ENCODE measurements around the gene UTRN. TPM values are rescaled to one million over a fixed set of nuclear protein-coding genes. Genes with fewer than 3 reads are reported as not detected.

Gene UTRN
- total and polyA plus RNA-seq, 4 donors: 24.6 to 489 (median 123) TPM

GRCh38 chr6:144263786-144264185, 21.3 kb upstream of the UTRN start:
- Histone ChIP-seq H3K9me3 (ENCODE audit: control insufficient read depth in 4 of 4, insufficient read depth in 3 of 4, low read length in 3 of 4) (no peaks in the 10 kb centered on the region), H3K27ac (ENCODE audit: low read depth in 1 of 2, low read length in 1 of 2) (peak overlapping the region in 1 of 2 donors; percentile 63), H3K4me3 (no peak overlapping the region), H3K27me3 (ENCODE audit: control insufficient read depth in 3 of 3, insufficient read depth in 3 of 3, low read length in 2 of 3) (no peaks in the 10 kb centered on the region), H3K36me3 (ENCODE audit: control insufficient read depth in 4 of 4, insufficient read depth in 4 of 4, low read length in 4 of 4) (no peaks in the 10 kb centered on the region), H3K9ac (ENCODE audit: insufficient read depth in 1 of 2, low read length in 2 of 2) (no peak overlapping the region), H3K4me1 (ENCODE audit: control insufficient read depth in 5 of 5, insufficient read depth in 5 of 5, low read length in 5 of 5) (peaks cover 0 to 9% (median 0%) of the 10 kb centered on the region in 5 donors)
- TF ChIP-seq, protein P1, sequence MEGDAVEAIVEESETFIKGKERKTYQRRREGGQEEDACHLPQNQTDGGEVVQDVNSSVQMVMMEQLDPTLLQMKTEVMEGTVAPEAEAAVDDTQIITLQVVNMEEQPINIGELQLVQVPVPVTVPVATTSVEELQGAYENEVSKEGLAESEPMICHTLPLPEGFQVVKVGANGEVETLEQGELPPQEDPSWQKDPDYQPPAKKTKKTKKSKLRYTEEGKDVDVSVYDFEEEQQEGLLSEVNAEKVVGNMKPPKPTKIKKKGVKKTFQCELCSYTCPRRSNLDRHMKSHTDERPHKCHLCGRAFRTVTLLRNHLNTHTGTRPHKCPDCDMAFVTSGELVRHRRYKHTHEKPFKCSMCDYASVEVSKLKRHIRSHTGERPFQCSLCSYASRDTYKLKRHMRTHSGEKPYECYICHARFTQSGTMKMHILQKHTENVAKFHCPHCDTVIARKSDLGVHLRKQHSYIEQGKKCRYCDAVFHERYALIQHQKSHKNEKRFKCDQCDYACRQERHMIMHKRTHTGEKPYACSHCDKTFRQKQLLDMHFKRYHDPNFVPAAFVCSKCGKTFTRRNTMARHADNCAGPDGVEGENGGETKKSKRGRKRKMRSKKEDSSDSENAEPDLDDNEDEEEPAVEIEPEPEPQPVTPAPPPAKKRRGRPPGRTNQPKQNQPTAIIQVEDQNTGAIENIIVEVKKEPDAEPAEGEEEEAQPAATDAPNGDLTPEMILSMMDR (IDR thresholded peaks at IDR 0.05; ENCODE audit: control extremely low read depth, extremely low read depth): no peak
- DNase-seq: no peak
- ATAC-seq (ENCODE audit: insufficient read depth, low FRiP score): no peak
- WGBS, 2 donors: 95 to 97% methylated on average over 3 of the region's 3 CpGs

GRCh38 chr6:144264270-144265060, 20.7 kb upstream of the UTRN start:
- DNase-seq (peak; percentile 37 to 42 (median 38)), ATAC-seq (ENCODE audit: insufficient read depth, low FRiP score) (peak; percentile 75)
- 54 to 86% methylated on average over 7 of the region's 7 CpGs for WGBS, 2 donors
- Histone ChIP-seq H3K4me3 (no peak overlapping the region), H3K27ac (ENCODE audit: low read depth in 1 of 2, low read length in 1 of 2) (peak overlapping the region; percentile 51 to 63), H3K27me3 (ENCODE audit: control insufficient read depth in 3 of 3, insufficient read depth in 3 of 3, low read length in 2 of 3) (no peaks in the 10 kb centered on the region), H3K4me1 (ENCODE audit: control insufficient read depth in 5 of 5, insufficient read depth in 5 of 5, low read length in 5 of 5) (peaks cover 0 to 9% (median 0%) of the 10 kb centered on the region in 5 donors), H3K36me3 (ENCODE audit: control insufficient read depth in 4 of 4, insufficient read depth in 4 of 4, low read length in 4 of 4) (no peaks in the 10 kb centered on the region), H3K9ac (ENCODE audit: insufficient read depth in 1 of 2, low read length in 2 of 2) (no peak overlapping the region), H3K9me3 (ENCODE audit: control insufficient read depth in 4 of 4, insufficient read depth in 3 of 4, low read length in 3 of 4) (no peaks in the 10 kb centered on the region)
- TF ChIP-seq, protein P1 (IDR thresholded peaks at IDR 0.05; ENCODE audit: control extremely low read depth, extremely low read depth): no peak

- DNase-seq (peak in 2 of 3 donors; percentile 47 to 60), ATAC-seq (ENCODE audit: insufficient read depth, low FRiP score) (no peak)
- no peak overlapping the region for H3K4me3 ChIP-seq
- no peak overlapping the region for H3K9ac ChIP-seq (ENCODE audit: insufficient read depth in 1 of 2, low read length in 2 of 2)
- H3K27ac ChIP-seq (ENCODE audit: low read depth in 1 of 2, low read length in 1 of 2): peak overlapping the region in 1 of 2 donors; percentile 63
- no peaks in the 10 kb centered on the region for H3K36me3 ChIP-seq (ENCODE audit: control insufficient read depth in 4 of 4, insufficient read depth in 4 of 4, low read length in 4 of 4)
- 60 to 82% methylated on average over 4 of the region's 4 CpGs for WGBS, 2 donors
- no peaks in the 10 kb centered on the region for H3K27me3 ChIP-seq (ENCODE audit: control insufficient read depth in 3 of 3, insufficient read depth in 3 of 3, low read length in 2 of 3)
- H3K9me3 ChIP-seq (ENCODE audit: control insufficient read depth in 4 of 4, insufficient read depth in 3 of 4, low read length in 3 of 4): no peaks in the 10 kb centered on the region
- H3K4me1 ChIP-seq (ENCODE audit: control insufficient read depth in 5 of 5, insufficient read depth in 5 of 5, low read length in 5 of 5): peaks cover 0 to 9% (median 0%) of the 10 kb centered on the region in 5 donors
- TF ChIP-seq, protein P1 (IDR thresholded peaks at IDR 0.05; ENCODE audit: control extremely low read depth, extremely low read depth): no peak
Observed at GRCh38 chr6:144265061-144265357, 20.1 kb upstream of the UTRN start.
